Large intestine (tissue), 3 donors: ENCODE data around the gene PRIMA1. TPM values are rescaled to one million over a fixed set of nuclear protein-coding genes. Genes with fewer than 3 reads are reported as not detected.

Experiments
- DNase-seq, 2 donors: peaks; one replicate each; pipeline versions ENCODE4 v3.0.0 to v3.0.0-alpha.2; 2013
- H3K27ac ChIP-seq: one replicate; pipeline ENCODE4 v1.5.1; 2013; ENCODE audit warnings: low read length
- H3K27me3 ChIP-seq: 2 replicates; pipeline ENCODE4 v1.6.1; 2013; ENCODE audit warnings: low read length; ENCODE audit not compliant: control insufficient read depth, insufficient read depth
- H3K36me3 ChIP-seq: 2 replicates; pipeline ENCODE4 v1.6.1; 2013; ENCODE audit warnings: low read length; ENCODE audit not compliant: control insufficient read depth, insufficient read depth
- H3K4me1 ChIP-seq: one replicate; pipeline ENCODE4 v1.6.1; 2013; ENCODE audit warnings: low read length; ENCODE audit not compliant: control insufficient read depth, insufficient read depth
- H3K4me3 ChIP-seq: one replicate; pipeline ENCODE4 v1.5.1; 2013; ENCODE audit warnings: low read length
- H3K9me3 ChIP-seq: one replicate; pipeline ENCODE4 v1.6.1; 2013; ENCODE audit warnings: mild to moderate bottlenecking, low read depth, low read length, moderate library complexity; ENCODE audit not compliant: control insufficient read depth
- WGBS: methylation state at CpG from one replicate; pipeline ENCODE4 v1.1.5; 2013; ENCODE audit warnings: low lambda C conversion rate; ENCODE audit not compliant: insufficient coverage; 5-methylcytosine and 5-hydroxymethylcytosine counted together
- polyA plus RNA-seq: library from polyadenylated mRNA; unstranded; fragments of 120-200 nt; gene quantifications from one replicate; pipeline ENCODE4 v1.2.1, GENCODE V29; 2013

PRIMA1 gene
- polyA plus RNA-seq, 1 donor = 9.2 TPM

DNA sequence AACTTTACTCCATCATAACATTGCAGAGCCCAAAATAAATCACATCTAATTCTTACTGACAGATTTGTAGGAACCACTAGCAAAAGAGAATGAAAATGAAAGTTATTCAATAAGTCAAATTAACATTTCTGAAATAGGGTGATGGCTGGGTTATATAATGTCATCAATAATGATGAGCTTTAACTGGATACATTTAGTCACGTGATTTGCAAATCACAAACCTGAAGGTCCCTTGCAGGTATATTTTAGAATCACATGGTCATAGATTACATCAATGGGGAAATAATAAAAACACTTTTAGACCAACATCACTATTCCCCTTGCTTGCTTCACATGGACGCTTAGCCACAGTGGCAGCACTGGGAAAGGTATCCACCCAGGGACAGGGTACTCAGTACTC is 86.7 kb downstream of the PRIMA1 start:
- Histone ChIP-seq H3K36me3 (no peaks in the 10 kb centered on the region), H3K9me3 (no peaks in the 10 kb centered on the region), H3K27me3 (no peaks in the 10 kb centered on the region), H3K4me1 (no peaks in the 10 kb centered on the region), H3K27ac (no peak overlapping the region), H3K4me3 (no peak overlapping the region)
- no CpG with 5 or more reads among the region's 2 CpGs for WGBS
- DNase-seq = no peak

DNA sequence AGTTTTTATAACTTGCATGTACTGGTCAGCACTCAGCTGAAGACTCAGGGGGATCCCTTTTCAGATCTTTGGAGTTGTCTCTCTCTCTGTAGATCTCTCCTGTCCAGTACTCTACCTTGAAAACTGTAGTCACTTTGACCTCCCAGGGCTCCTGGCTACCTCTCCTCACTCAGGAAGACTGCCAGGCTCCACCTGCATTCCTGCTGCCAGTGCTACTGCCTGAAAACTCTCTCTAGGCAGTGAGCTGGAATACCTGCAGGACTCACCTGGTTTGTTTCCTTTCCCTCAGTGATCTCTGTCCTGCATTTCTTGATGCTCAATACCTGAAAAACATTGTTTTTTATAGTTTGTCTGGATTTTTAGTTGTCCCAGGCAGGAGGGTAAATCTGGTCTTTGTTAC is 87.4 kb downstream of the PRIMA1 start:
- Histone ChIP-seq H3K9me3 (no peaks in the 10 kb centered on the region), H3K36me3 (no peaks in the 10 kb centered on the region), H3K27me3 (no peaks in the 10 kb centered on the region), H3K4me3 (no peak overlapping the region), H3K27ac (no peak overlapping the region), H3K4me1 (no peaks in the 10 kb centered on the region)
- DNase-seq = no peak

DNA sequence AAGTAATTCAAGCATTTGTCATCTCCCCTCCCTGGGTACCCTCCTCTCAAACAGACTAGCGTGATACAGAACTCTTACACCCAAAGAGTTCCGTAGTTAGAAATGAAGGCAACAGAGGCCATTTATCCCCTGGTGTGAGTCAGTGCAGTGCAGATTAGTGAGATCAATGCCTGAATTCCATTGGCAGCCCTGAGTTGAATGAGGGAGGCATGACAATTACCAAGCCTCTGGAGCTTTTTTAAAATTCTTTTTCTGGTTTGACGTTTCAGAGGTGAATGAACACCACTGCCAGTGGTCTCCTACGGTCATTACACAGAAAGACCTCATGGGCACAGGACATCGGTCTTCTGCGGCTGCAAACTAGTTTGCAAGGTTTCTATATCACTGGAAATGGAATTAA is 94.4 kb downstream of the PRIMA1 start:
- no peaks in the 10 kb centered on the region for H3K9me3 ChIP-seq
- no peak overlapping the region for H3K27ac ChIP-seq
- no peaks in the 10 kb centered on the region for H3K36me3 ChIP-seq
- peaks cover 1% of the 10 kb centered on the region for H3K27me3 ChIP-seq
- no peaks in the 10 kb centered on the region for H3K4me1 ChIP-seq
- no peak for DNase-seq
- WGBS = no CpG with 5 or more reads among the region's 6 CpGs
- H3K4me3 ChIP-seq = no peak overlapping the region

DNA sequence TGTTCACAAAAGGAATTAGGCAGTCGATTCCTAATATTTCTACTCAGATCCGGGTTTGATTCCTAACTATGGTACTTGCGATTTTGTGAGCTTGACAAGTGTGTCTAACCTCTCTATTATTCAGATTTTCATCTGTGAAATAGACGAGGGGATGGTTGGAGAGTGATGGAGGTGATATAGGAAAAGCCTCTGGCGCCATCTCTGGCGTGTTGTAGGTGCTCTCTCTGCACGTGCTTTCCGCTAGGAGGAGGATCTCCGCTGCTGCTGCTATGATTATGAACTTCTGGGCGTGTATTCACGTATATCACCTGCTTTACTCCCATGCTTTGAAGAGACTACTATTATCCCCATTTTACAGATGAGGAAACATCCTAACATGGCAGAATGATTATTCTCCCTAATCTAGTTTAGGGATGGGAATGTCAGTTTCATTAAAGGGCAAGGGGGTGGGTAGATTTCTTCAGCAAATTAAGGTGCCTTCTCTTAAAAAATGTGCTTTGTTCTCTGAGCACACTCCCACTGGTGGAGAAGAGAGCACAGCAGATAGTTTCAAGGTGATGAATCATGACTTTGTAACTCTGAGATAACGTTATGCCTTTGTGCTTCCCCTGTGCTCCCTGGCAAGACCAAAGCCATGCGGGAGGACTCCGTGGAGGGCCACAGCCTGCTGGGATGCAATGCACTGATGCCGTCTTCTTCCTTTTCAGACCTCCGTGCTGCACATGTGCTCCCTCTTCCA is 97.1 kb downstream of the PRIMA1 start:
- no peaks in the 10 kb centered on the region for H3K36me3 ChIP-seq
- H3K27me3 ChIP-seq = peaks cover 17% of the 10 kb centered on the region
- no peaks in the 10 kb centered on the region for H3K4me1 ChIP-seq
- no peak for DNase-seq
- no peak overlapping the region for H3K4me3 ChIP-seq
- H3K27ac ChIP-seq = no peak overlapping the region
- no CpG with 5 or more reads among the region's 16 CpGs for WGBS
- no peaks in the 10 kb centered on the region for H3K9me3 ChIP-seq

DNA sequence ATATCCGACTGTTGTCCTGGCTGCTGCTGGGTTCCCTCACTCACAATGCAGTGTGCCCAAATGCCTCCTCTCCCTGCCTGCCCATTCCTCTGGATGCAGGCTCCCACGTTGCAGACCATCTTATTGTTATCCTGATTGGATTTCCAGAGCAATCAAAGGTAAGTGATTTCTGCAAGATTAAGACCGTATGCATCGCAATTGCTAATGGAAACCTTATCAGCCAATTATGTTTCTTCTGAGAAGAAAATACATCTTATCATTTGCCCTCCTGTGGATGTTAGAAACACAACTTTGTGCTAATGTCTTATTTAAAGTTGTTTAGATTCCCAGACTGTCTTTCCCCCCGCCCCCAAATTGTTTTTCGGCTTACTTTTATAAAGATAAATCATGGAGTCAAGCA is 98.1 kb downstream of the PRIMA1 start:
- H3K27me3 ChIP-seq = peaks cover 18% of the 10 kb centered on the region
- 100% methylated on average over 1 of the region's 6 CpGs for WGBS

DNA sequence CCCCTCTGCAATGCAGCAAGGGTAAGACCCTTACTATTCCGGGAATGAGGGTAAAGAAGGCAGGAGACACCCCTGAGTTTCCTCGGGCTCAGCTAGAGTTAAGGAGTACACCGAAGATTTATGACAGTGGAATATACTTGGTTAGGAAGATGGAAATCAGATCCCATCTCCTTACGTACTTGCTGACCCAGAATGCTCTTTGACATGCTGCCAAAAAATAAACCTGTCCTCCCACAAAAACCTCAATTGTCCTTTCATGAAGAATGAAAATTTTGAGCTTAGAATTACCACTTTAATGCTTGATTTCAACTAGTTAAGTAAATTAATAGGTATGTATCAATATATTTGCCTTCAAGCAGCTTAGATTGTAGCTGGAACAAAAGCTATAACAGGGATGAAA is 99.5 kb downstream of the PRIMA1 start:
- no peaks in the 10 kb centered on the region for H3K9me3 ChIP-seq
- H3K4me3 ChIP-seq = no peak overlapping the region
- DNase-seq = no peak
- WGBS = 0% methylated on average over 1 of the region's 4 CpGs
- H3K4me1 ChIP-seq = no peaks in the 10 kb centered on the region
- peaks cover 18% of the 10 kb centered on the region for H3K27me3 ChIP-seq
- no peak overlapping the region for H3K27ac ChIP-seq
- H3K36me3 ChIP-seq = no peaks in the 10 kb centered on the region

More for the DNA sequence above, 98.1 kb downstream of the PRIMA1 start:
- Histone ChIP-seq H3K36me3 (no peaks in the 10 kb centered on the region), H3K4me1 (no peaks in the 10 kb centered on the region), H3K27ac (no peak overlapping the region), H3K4me3 (no peak overlapping the region), H3K9me3 (no peaks in the 10 kb centered on the region)
- DNase-seq = no peak

DNA sequence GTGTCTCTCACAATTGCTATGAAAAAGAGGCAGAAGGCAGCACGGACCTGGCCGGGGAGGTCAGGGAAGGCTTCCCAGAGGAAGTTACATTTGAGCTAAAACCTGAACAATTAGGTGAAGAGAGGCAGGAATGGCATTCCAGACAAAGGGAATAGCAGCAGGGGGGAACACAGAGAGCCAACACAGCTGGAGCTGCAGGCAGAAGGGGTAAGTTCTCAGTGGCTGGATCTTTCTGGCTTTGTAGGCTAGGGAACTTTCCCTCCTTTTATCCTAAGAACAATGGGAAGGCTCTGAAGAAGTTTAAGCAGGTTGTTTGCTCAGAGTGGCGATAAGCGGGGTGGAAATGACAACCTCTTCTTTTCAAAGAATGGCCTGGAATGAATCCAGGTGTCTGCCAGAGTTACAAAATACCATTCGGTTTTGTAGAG is 100.0 kb downstream of the PRIMA1 start:
- Histone ChIP-seq H3K27me3 (peaks cover 18% of the 10 kb centered on the region), H3K4me3 (no peak overlapping the region), H3K36me3 (no peaks in the 10 kb centered on the region), H3K9me3 (no peaks in the 10 kb centered on the region), H3K27ac (no peak overlapping the region), H3K4me1 (no peaks in the 10 kb centered on the region)
- no CpG with 5 or more reads among the region's 5 CpGs for WGBS
- no peak for DNase-seq

DNA sequence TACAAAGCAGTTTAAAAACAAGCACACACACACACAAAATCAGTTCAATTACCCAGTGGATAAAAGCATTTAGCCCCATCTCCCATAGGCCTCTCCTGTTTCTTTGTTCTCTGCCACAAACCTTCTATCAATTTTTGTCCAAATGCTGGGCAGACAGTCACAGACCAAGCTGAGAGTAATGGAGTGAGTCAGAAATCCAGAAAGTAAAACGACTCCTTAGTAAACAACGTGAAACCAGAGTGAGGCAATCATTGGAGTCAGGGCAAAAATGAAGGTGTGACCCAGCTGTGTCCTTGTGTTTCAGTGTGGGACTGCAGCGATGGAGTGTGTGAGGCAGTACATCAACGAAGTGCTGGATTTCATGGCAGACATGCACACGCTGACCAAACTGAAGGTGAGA is 102.0 kb downstream of the PRIMA1 start:
- no peaks in the 10 kb centered on the region for H3K36me3 ChIP-seq
- 65% methylated on average over 4 of the region's 5 CpGs for WGBS
- no peak overlapping the region for H3K27ac ChIP-seq
- H3K4me1 ChIP-seq = no peaks in the 10 kb centered on the region
- H3K4me3 ChIP-seq = no peak overlapping the region
- H3K9me3 ChIP-seq = no peaks in the 10 kb centered on the region
- H3K27me3 ChIP-seq = peaks cover 18% of the 10 kb centered on the region
- no peak for DNase-seq

DNA sequence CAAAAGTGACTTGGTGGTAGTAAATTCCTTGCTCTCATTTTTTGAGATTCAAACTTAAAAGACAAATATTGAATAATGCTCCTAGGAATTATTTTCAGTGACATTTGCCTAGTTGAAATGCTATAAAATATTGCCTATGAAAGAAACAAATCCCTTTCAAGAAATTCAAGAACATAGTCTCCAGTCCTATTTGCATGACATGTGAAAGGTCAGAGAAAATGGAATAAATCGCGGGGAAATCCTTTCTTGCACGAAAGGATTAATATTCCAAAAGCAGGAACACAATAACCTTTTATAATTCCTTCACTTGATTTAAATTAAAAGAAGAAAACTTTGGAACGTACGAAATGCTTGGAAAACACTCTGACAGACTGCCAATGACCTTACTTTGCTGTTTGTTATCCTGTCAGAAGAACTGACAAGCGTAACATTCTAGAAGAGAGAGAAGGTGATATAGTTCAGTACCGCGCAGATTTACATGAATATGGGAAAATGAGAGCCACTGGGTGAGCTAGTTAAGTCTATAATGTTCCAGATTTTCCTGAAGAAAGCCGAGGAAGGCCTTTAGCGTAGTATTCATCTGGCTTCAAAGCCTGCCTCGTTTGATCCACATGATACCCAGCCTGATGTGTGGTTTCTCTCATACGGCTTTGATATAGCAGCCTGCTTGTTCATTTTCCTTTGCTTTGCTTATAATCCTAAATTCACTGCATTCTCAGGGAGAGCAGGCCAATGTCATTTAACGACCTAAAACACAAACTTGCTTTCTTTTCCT is 103.0 kb downstream of the PRIMA1 start:
- Histone ChIP-seq H3K36me3 (no peaks in the 10 kb centered on the region), H3K4me1 (no peaks in the 10 kb centered on the region), H3K27me3 (peaks cover 18% of the 10 kb centered on the region), H3K27ac (no peak overlapping the region), H3K4me3 (no peak overlapping the region), H3K9me3 (no peaks in the 10 kb centered on the region)
- DNase-seq = no peak
- WGBS = 90% methylated on average over 6 of the region's 13 CpGs

DNA sequence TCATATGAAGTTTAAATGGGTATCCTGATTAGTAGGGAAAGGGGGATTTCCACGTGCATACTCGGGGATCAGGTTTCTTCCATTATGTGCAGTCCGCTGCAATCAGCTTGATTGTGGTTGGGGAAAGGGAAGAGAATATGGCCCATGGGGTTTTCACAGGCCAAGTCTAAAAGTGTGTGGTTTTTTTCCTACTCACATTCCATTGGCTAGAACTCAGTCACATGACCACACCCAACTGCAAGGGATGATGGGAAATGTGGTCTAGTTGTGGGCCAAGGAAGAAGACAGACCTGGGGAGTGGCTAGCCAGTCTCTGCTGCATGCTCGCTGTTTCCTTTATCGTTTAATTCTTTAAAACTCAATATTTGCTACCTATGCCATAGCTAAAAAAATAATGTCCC is 105.1 kb downstream of the PRIMA1 start:
- no peaks in the 10 kb centered on the region for H3K4me1 ChIP-seq
- no peaks in the 10 kb centered on the region for H3K9me3 ChIP-seq
- H3K27ac ChIP-seq = no peak overlapping the region
- DNase-seq = no peak
- H3K36me3 ChIP-seq = no peaks in the 10 kb centered on the region
- WGBS = no CpG with 5 or more reads among the region's 5 CpGs
- H3K4me3 ChIP-seq = no peak overlapping the region
- peaks cover 13% of the 10 kb centered on the region for H3K27me3 ChIP-seq

DNA sequence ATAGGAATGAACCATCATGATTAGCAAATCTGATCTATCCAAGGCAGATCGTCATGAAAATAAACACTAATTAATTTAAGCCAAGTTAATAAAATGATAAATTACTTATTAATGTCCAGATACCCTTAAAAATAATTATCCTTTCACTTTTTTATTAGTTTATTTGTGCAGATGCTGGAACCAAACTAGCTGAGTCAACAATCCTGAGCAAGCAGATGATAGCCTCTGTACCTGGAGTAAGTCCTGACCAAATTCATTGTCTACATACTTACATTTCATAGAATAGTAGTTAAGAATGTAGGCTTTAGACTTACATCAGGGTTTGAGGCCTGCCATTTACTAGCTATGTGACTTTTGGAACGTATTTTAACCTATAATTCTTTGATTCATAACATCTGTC is 105.8 kb downstream of the PRIMA1 start:
- DNase-seq = no peak
- Histone ChIP-seq H3K27me3 (peaks cover 7% of the 10 kb centered on the region), H3K9me3 (no peaks in the 10 kb centered on the region), H3K27ac (no peak overlapping the region), H3K4me1 (no peaks in the 10 kb centered on the region), H3K4me3 (no peak overlapping the region), H3K36me3 (no peaks in the 10 kb centered on the region)
- WGBS = no CpG with 5 or more reads among the region's 2 CpGs
